NCI-H524 (cell line): ENCODE measurements around the gene PHF12.
"Not testable (repeated sequence)": the region's sequence is repeated elsewhere in the genome, so short reads cannot be mapped to it uniquely, and the experiment has no call there.

Experiments
- DNase-seq, 2 experiments: peaks; one replicate each; lab custom pipeline; 2025; lab: John Stamatoyannopoulos, UW

The PHF12 gene

GRCh38 chr17:28882154-28882895 lies 69.0 kb downstream of the PHF12 start:
- DNase-seq = no peak

GRCh38 chr17:28881533-28882056 lies 69.7 kb downstream of the PHF12 start:
- no peak for DNase-seq

DNA sequence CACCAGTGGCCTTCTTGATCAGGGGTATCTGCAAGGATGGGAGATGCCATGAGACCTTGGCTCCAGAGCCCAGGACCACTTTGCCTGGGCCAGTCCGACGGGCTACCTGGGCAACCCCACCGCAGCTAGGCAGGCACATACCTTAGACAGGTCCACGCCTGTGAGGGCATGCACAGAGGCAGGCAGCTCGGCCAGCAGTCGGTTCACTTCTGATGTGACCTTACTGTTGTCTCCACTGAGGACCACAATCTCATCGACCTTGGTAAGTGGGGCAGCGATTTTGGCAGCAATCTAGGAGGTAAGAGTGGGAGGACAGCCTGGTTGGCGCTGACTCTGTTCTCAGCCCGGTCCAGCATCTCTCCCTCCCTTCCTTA lies 70.8 kb downstream of the PHF12 start:
- DNase-seq = no peak

- no peak for DNase-seq
Observed at GRCh38 chr17:28879886-28880571, 71.3 kb downstream of the PHF12 start.

DNA sequence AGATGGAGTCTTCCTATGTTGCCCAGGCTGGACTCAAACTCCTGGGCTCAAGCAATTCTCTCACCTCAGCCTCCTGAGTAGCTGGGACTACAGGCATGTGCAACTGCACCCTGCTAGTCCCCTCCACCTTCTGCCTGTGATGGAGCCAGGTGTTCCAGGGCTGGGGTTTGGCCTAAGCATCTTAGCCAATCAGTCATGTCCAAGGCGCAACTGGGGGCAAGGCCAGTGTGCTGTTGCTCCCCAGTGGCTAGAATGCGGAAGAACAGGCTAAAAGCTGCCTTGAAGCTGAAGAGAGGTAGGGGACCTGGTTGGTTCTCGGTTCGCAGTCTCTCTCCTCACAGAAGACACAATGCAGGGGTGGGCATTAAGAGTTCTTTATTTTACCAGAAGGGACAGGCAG lies 72.3 kb downstream of the PHF12 start:
- peak; percentile 62 to 86 for DNase-seq

- DNase-seq = no peak
Observed at GRCh38 chr17:28878158-28878910, 73.0 kb downstream of the PHF12 start.

DNA sequence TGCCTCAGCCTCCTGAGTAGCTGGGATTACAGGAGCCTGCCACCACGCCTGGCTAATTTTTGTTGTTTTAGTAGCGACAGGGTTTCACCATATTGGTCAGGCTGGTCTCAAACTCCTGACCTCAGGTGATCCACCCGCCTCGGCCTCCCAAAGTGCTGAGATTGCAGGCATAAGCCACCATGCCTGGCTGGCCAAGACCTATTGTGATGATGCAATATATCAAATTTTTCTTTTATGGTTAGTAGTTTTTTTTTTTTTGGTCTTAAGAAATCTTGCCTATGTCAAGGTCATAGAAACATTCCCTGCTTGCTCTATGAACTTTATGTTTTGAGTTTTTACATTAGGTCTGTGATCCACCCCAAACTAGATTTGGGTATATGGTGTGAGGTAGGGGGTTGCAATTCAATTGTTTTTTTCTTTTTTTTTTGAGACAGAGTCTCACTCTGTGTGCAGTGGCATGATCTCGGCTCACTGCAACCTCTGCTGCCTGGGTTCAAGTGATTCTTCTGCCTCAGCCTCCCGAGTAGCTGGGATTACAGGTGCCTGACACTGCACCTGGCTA lies 74.1 kb downstream of the PHF12 start:
- not testable (repeated sequence) for DNase-seq

DNA sequence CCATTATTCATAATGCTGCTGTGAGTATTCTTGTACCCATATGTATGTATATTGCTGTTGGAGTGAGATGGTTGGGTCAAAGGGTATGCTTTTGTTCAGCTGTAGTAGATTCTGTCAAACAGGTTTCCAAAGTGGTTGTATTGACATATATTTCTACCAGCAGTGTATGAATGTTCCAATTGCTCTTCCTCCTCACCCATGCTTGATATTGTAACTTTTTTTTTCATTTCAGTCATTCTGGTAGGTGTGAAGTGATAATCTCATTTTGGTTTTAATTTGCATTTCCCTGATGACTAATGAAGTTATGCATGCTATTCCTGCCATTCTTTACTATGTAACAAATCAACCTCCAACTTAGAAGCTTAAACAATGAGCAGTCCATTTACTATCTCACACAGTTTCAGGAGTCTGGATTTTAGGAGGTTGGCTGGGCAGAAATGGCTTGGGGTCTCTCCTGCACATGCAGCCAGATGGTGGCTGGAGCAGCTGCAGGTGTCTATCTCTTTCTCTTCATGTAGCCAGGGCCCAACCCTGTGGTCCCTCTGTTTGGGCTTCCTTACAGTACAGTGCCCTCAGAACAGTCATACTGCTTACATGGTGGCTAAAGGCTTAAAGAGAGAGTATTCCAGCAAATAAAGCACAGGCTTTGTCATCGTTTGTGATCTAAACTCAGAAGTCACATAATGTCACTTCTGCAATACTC lies 75.3 kb downstream of the PHF12 start:
- DNase-seq = peak in 1 of 2 experiments; percentile 29

- no peak for DNase-seq
Observed at GRCh38 chr17:28874750-28875149, 76.6 kb downstream of the PHF12 start.

- no peak for DNase-seq
Observed at GRCh38 chr17:28873839-28874238, 77.5 kb downstream of the PHF12 start.

- DNase-seq = no peak
Observed at GRCh38 chr17:28871056-28871579, 80.2 kb downstream of the PHF12 start.

DNA sequence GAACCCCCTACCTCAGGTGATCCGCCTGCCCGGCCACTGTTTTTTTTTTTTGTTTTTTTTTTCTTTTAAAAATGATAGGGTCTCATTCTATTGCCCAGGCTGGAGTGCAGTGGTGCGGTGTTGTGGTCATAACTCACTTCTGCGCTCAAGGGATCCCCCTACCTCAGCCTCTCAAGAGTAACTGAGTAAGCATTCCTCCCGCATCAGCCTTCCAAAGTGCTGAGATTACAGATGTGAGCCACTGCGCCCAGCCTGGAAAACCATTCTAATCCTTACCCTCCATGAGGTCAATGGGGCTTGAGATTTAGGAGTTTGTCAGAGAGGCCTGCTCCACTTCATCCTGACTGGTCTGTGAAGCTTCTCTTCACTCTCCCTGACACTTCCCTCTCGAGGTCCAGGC lies 84.0 kb downstream of the PHF12 start:
- DNase-seq = peak; percentile 89 to 91

DNA sequence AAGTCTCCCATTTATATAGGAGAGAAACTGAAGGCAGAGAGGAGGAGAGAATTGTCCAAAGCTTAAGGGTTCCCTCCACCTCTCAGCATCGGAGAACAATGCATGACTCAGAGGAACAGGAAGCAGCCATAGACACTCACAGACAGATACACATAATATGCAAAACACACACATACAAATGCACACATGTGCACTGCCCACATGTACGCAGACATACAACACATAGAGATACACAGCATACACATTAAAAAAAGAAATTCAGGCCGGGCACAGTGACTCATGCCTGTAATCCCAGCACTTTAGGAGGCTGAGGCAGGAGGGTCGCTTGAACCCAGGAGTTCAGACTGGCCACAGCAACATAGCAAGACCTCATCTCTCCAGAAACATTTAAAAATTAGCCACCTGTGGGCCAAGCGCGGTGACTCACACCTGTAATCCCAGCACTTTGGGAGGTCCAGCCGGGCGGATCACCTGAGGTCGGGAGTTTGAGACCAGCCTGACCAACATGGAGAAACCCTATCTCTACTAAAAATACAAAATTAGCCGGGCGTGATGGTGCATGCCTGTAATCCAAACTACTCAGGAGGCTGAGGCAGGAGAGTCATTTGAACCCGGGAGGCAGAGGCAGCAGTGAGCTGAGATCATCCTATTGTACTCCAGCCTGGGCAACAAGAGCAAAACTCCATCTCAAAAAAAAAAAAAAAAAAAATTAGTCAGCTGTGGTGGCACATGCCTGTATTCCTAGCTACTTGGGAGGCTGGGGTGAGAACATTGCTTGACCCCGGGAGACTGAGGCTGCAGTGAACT lies 85.2 kb downstream of the PHF12 start:
- no peak for DNase-seq

GRCh38 chr17:28864991-28865849 lies 86.1 kb downstream of the PHF12 start:
- no peak for DNase-seq

DNA sequence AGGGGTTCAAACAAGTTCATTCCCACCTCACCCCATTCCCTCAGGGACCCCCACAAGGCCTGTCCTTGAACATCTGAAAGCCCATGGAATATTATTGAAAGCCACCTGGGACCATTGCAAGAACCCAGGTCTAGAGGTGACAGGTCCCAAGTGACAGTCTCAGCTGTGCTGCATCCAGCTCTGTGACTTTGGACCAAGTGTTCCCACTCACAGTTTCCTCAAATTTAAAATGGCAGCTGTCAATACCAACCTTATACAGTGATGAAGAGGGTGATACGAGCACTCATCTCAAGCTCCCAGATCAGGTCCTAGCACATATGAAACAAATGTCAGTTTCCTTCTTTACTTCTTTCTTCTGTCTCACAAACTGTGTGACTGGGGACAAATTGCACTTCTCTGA lies 87.4 kb downstream of the PHF12 start:
- no peak for DNase-seq

DNA sequence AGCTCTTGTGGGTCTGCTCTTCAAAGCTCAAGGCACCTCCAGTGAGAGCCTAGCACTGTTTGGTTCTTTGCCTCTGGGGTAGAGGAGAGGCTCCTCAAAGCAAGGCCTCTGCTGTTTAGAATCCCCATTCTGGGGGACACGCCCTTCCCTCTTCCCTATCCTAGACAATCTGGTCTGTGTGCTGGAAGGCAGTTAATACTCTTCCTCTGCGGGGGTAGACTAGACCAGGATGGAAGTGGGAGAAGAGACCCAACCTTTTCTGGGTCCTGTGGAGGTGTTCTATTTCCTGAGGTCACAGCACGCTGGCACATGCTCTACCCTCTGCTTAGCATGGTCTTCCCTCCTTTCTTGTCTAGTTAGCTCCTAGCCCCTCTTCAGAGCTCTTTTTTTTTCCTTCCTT lies 88.8 kb downstream of the PHF12 start:
- no peak for DNase-seq

DNA sequence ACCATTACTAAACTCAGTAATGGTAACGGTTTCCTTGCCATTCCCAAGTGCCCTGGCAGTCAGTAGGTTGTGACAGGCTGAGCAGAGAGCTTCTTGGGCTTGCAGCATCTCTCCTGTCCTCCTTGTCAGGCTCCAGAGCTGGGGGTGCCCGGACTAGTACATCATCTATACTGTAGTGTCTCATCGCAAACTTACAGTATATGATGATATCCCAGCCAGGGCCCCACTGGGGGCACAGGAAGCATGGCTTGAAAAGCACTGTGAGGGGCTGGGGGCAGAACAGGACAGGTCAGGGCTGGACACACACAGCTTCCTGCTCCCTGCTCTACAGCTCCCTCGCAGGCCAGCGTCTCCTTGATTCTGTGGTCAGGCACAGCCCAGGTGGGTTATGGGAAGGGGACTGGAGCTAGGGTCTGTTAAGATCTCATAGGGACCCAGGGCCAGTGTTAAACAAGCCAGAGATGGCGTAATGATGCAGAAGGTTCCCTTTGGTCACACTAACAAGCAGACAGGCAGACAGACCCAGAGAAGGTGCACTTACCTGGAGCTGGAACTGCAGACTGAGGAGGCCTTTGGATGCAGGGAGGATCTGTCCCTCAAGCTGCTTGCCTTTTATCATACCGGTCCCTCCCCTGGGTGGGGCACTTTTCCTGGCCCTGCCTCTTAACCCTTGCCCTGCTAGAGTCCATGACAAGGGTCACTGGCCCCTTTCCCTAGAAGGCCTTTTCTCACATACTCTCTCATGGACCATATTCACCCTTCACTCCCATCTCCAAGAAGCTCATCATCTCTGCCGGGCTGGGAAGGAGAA lies 89.7 kb downstream of the PHF12 start:
- DNase-seq = no peak

DNA sequence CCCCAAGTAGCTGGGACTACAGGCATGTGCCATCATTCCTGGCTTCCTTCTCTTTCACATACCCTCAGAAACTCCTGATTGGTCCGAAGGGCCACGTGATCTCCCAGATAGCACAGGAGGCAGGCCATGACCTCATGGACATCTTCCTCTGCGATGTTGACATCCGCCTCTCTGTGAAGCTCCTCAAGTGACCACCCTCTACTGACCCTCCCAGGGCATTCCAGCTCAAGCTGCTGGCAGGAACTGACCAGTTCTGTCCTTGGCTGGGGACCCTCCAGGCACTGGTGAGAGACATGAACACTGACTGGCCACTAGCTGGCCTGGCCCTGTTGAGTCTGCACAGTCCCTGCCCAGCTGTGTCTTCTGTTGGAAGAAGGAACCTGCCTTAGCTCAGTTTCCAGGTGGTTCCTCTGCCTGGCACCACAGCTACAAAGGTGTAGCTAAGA lies 90.9 kb downstream of the PHF12 start:
- no peak for DNase-seq
